K562 (cell line): ENCODE measurements around the gene KRT71. TPM values are rescaled to one million over a fixed set of nuclear protein-coding genes. Genes with fewer than 3 reads are reported as not detected.

ENCODE experiments used
- ATAC-seq: fragments of 200-7000 bp; cut with Tn5 transposase; 3 replicates; pipeline ENCODE4 v1.9.1; 2020; ENCODE audit warnings: moderate library complexity
- BruUV-seq: library from RNA; stranded (reverse); fragments of 400-500 nt; replicated peaks from 2 replicates; lab custom pipeline; 2021; lab: Mats Ljungman, UMichigan
- CTCF ChIA-PET: fragments of 300-600 bp; formaldehyde crosslinking; extraction: SDS; loops from one replicate; lab custom pipeline; 2021; ENCODE audit warnings: low intra/inter-chr PET ratio; lab: Yijun Ruan, JAX
- POLR2A ChIA-PET: fragments of 300-600, 350-650 bp; sonication (Branson Sonifier 250); formaldehyde crosslinking; extraction: SDS; loops from one replicate; lab custom pipeline; 2021; ENCODE audit warnings: antibody characterized with exemption, inconsistent platforms; lab: Yijun Ruan, JAX
- DNase-seq, 4 experiments: peaks; one replicate each; pipeline versions ENCODE4 v3.0.0 to v3.0.0-alpha.2; 2011 to 2018; ENCODE audit warnings: low spot score in 3 of 4, mixed read lengths in 3 of 4; ENCODE audit errors: extremely low read depth in 1 of 4
- FAIRE-seq: peaks from 2 replicates; lab custom pipeline; 2011; peaks lifted over from hg19 to GRCh38; lab: Jason Lieb, UNC
- H2AFZ ChIP-seq: 2 replicates; pipeline ENCODE4 v1.6.0; 2011; ENCODE audit warnings: low read depth, low read length, control low read depth, inconsistent platforms
- H3K27ac ChIP-seq: fragments of 200-600 bp; 3 replicates; pipeline ENCODE4 v1.8.0; 2011; ENCODE audit warnings: low read depth, mild to moderate bottlenecking, control low read depth, inconsistent platforms, low read length, moderate library complexity, mixed read lengths; ENCODE audit errors: extremely low read depth
- H3K27me3 ChIP-seq, 2 experiments: fragments of 300-600 bp in 1 of 2; 2 replicates in 1 of 2; 3 replicates in 1 of 2; pipeline versions ENCODE4 v1.6.0 to v1.8.0; 2011; ENCODE audit warnings: inconsistent platforms in 2 of 2, low read length in 2 of 2, mild to moderate bottlenecking in 1 of 2, mixed read lengths in 1 of 2, moderate library complexity in 1 of 2; ENCODE audit not compliant: control insufficient read depth in 2 of 2, insufficient read depth in 2 of 2
- H3K36me3 ChIP-seq: fragments of 300-600 bp; 3 replicates; pipeline ENCODE4 v1.8.0; 2011; ENCODE audit warnings: mild to moderate bottlenecking, low read length, inconsistent platforms; ENCODE audit not compliant: control insufficient read depth, insufficient read depth
- H3K4me1 ChIP-seq, 2 experiments: fragments of 200-600 bp in 1 of 2; replicated peaks in 1 of 2; 2 replicates in 1 of 2; 3 replicates in 1 of 2; pipeline versions ENCODE4 v1.5.1 to v1.8.0; 2011; ENCODE audit warnings: inconsistent platforms in 2 of 2, low read length in 2 of 2, mild to moderate bottlenecking in 1 of 2, mixed read lengths in 1 of 2, moderate library complexity in 1 of 2; ENCODE audit not compliant: control insufficient read depth in 2 of 2, insufficient read depth in 2 of 2
- H3K4me2 ChIP-seq: 2 replicates; pipeline ENCODE4 v1.6.1; 2011; ENCODE audit warnings: low read length, control low read depth, inconsistent platforms, mixed read lengths; ENCODE audit not compliant: insufficient read depth
- H3K4me3 ChIP-seq: fragments of 200-600 bp; sonication (generic), shearing (Covaris generic); 2 replicates; pipeline ENCODE4 v1.5.1; 2016; ENCODE audit warnings: control low read depth, inconsistent platforms
- H3K79me2 ChIP-seq: fragments of 200-600 bp; 3 replicates; pipeline ENCODE4 v1.8.0; 2011; ENCODE audit warnings: low read length, inconsistent platforms; ENCODE audit not compliant: control insufficient read depth, insufficient read depth
- H3K9ac ChIP-seq, 2 experiments: 2 replicates each; pipeline versions ENCODE4 v1.6.0 to v1.6.1; 2011; ENCODE audit warnings: low read depth in 2 of 2, low read length in 2 of 2, control low read depth in 1 of 2, inconsistent platforms in 1 of 2, mild to moderate bottlenecking in 1 of 2, mixed read lengths in 1 of 2; ENCODE audit not compliant: insufficient read depth in 1 of 2
- H3K9me1 ChIP-seq: one replicate; pipeline ENCODE4 v1.6.0; 2011; ENCODE audit warnings: inconsistent platforms, mild to moderate bottlenecking, low read length, moderate library complexity; ENCODE audit not compliant: control insufficient read depth, insufficient read depth
- H3K9me3 ChIP-seq: replicated peaks from 2 replicates; pipeline ENCODE4 v1.5.1; 2011; ENCODE audit warnings: low read depth, low read length, inconsistent platforms; ENCODE audit not compliant: control insufficient read depth, insufficient read depth
- H4K20me1 ChIP-seq: replicated peaks from 2 replicates; pipeline ENCODE4 v1.6.1; 2011; ENCODE audit warnings: low read length, inconsistent platforms, mixed read lengths; ENCODE audit not compliant: control insufficient read depth, insufficient read depth
- ASH1L ChIP-seq: fragments of 450-650 bp; IDR thresholded peaks from 2 replicates; pipeline ENCODE4 v1.6.1; 2018; ENCODE audit warnings: borderline replicate concordance, mild to moderate bottlenecking, low read depth; ENCODE audit not compliant: partially characterized antibody
- SP2 ChIP-seq: IDR thresholded peaks from 2 replicates; pipeline ENCODE4 v1.6.1; 2011; ENCODE audit warnings: mild to moderate bottlenecking, low read depth, low read length, moderate library complexity; ENCODE audit not compliant: poor library complexity, severe bottlenecking; ENCODE audit errors: extremely low read depth
- ZFP36 ChIP-seq: fragments of 150-350 bp; IDR thresholded peaks from 2 replicates; pipeline ENCODE4 v1.6.1; 2018; ENCODE audit warnings: low read length, low read depth; ENCODE audit not compliant: partially characterized antibody
- ZNF766 ChIP-seq: fragments of 200-800 bp; sonication (Bioruptor generic); conservative IDR thresholded peaks from 2 replicates; pipeline ENCODE4 v1.6.1; 2016; ENCODE audit warnings: missing genetic modification characterization, missing compliant biosample characterization
- WGBS: fragments of 100-300 bp; shearing (Covaris generic); methylation state at CpG from one replicate; pipeline ENCODE4 v1.1.6; 2016; ENCODE audit warnings: low coverage, mixed read lengths; ENCODE audit not compliant: insufficient coverage; ENCODE audit errors: missing lambda C conversion rate; 5-methylcytosine and 5-hydroxymethylcytosine counted together
- in situ Hi-C: fragments of 300-500 bp; cut with MboI; formaldehyde crosslinking; loops from 4 replicates; pipeline ENCODE4 v1.15.0; 2018; ENCODE audit warnings: inconsistent platforms, mixed read lengths
- intact Hi-C: fragments of 100-400 bp; cut with micrococcal nuclease; formaldehyde crosslinking; loops from 2 replicates; pipeline ENCODE4 v1.14.2; 2022
- polyA plus RNA-seq, 8 experiments: library from polyadenylated mRNA; depleted of rRNA in 4 of 8; stranded (reverse) in 5 of 8; unstranded in 3 of 8; fragments of >200 nt; fragmentation: Nextera tagmentation in 2 of 8; fragmentation: Illumina TruSeq in 1 of 8; extraction: Ambion mirVana in 2 of 8; extraction: Trizol in 1 of 8; gene quantifications; 2 replicates each; pipeline versions ENCODE4 v1.2.1 to v1.2.3, GENCODE V29; 2011 to 2014; ENCODE audit warnings: inconsistent platforms in 1 of 8, missing spikeins in 1 of 8
- total RNA-seq, 7 experiments: library from RNA; depleted of rRNA in 6 of 7; stranded (reverse); fragments of >200 nt in 6 of 7; fragmentation: Illumina TruSeq in 2 of 7; extraction: Trizol in 2 of 7; gene quantifications; 2 replicates each; pipeline versions ENCODE4 v1.2.1 to v1.2.3, GENCODE V29; 2011 to 2021; ENCODE audit warnings: low replicate concordance in 1 of 7

Gene KRT71
- total and polyA plus RNA-seq, 9 of the 15 experiments (the other 6 are each of a cell fraction or from before 2014, with no cell fraction given): not detected

GRCh38 chr12:52600475-52600874 lies 47.5 kb upstream of the KRT71 start:
- Histone ChIP-seq H3K9me1 (no peaks in the 10 kb centered on the region), H3K36me3 (no peaks in the 10 kb centered on the region), H3K4me2 (no peak overlapping the region), H3K79me2 (no peaks in the 10 kb centered on the region), H4K20me1 (no peaks in the 10 kb centered on the region), H3K4me3 (no peak overlapping the region), H3K9me3 (no peaks in the 10 kb centered on the region), H3K9ac (no peak overlapping the region), H2AFZ (no peak overlapping the region), H3K4me1 (peaks cover 6 to 10% of the 10 kb centered on the region in 2 experiments; a peak in 3 of 5 replicates), H3K27me3 (peaks cover 0 to 29% of the 10 kb centered on the region in 2 experiments; a peak in 3 of 5 replicates), H3K27ac (no peak overlapping the region)
- intact Hi-C loops (no loop called here), in situ Hi-C loops (no loop called here)
- CTCF ChIA-PET: no interaction called here
- TF ChIP-seq SP2: no peak
- TF ChIP-seq ZFP36: peak; percentile 60
- TF ChIP-seq ZNF766 (CRISPR knock-in tag): peak; percentile 93
- FAIRE-seq (no peak), DNase-seq (no peak), ATAC-seq (no peak)
- WGBS: 18% methylated on average over 12 of the region's 12 CpGs
- POLR2A ChIA-PET: interaction anchor here (0.9 kb wide), 1 partner anchor 8 kb away, joined by 4 read pairs; no protein-coding TSS in a partner anchor
- no TSS peak for BruUV-seq

- ATAC-seq (no peak), FAIRE-seq (no peak), DNase-seq (no peak)
- no peaks in the 10 kb centered on the region for H4K20me1 ChIP-seq
- H2AFZ ChIP-seq: no peak overlapping the region
- H3K4me1 ChIP-seq: peaks cover 2 to 10% of the 10 kb centered on the region in 2 experiments; a peak in 2 of 5 replicates
- H3K9ac ChIP-seq: no peak overlapping the region
- no peak overlapping the region for H3K4me2 ChIP-seq
- WGBS: 4% methylated on average over 2 of the region's 2 CpGs
- H3K27me3 ChIP-seq: peaks cover 0 to 29% of the 10 kb centered on the region in 2 experiments; a peak in 3 of 5 replicates
- in situ Hi-C loops: no loop called here
- H3K79me2 ChIP-seq: no peaks in the 10 kb centered on the region
- ChIA-PET CTCF (no interaction called here), POLR2A (interaction anchor here (0.9 to 1.4 kb wide), 3 partner anchors 9 to 17 kb away, joined by 3 to 6 read pairs (median 4); no protein-coding TSS in a partner anchor)
- no peak overlapping the region for H3K4me3 ChIP-seq
- intact Hi-C loops: no loop called here
- H3K9me1 ChIP-seq: no peaks in the 10 kb centered on the region
- no peaks in the 10 kb centered on the region for H3K9me3 ChIP-seq
- no TSS peak for BruUV-seq
- H3K36me3 ChIP-seq: no peaks in the 10 kb centered on the region
- H3K27ac ChIP-seq: no peak overlapping the region
- TF ChIP-seq ASH1L: no peak
These were observed 47.1 kb upstream of the KRT71 start for GRCh38 chr12:52600071-52600470.
